Measurements from ENCODE around the gene LIX1.

DNA sequence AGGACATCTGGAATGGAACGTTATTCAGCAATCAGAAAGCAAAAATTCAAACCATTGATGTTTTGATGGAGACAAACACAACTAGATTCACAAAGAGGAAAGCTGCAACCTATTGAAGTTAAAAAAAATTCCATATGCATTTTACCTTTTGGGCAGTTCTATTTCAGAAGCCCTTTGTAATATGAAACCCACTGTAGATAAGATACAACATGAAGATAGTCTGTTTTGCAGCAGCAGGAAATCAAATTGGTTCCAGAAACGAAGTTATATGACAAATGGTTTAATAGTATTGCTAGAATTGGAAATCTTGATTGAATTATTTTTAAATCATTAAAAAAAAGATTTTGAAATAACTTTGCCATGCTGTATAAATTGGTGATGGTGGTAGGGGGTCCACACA lies 872 bp downstream of the LIX1 start:
- TF ChIP-seq ZNF707 (tag by site-specific recombination; IDR thresholded peaks at IDR 0.05) = no peak
- TF ChIP-seq CTCF (tag by site-specific recombination; IDR thresholded peaks at IDR 0.05) = no peak
- TF ChIP-seq OSR2 (tag by site-specific recombination; IDR thresholded peaks at IDR 0.05) = no peak
- TF ChIP-seq GLI2 (tag by site-specific recombination; IDR thresholded peaks at IDR 0.05; ENCODE audit: borderline replicate concordance, low read depth) = no peak
- TF ChIP-seq ZNF133 (tag by site-specific recombination; IDR thresholded peaks at IDR 0.05) = no peak
- no peak for TF ChIP-seq ZNF274 (IDR thresholded peaks at IDR 0.05; ENCODE audit: low read length)
- no peak for TF ChIP-seq ZNF274 (tag by site-specific recombination; IDR thresholded peaks at IDR 0.05; ENCODE audit: borderline replicate concordance)
- no peak for TF ChIP-seq TRIM28 (IDR thresholded peaks at IDR 0.05; ENCODE audit: borderline replicate concordance, low read length)
- TF ChIP-seq ZNF548 (tag by site-specific recombination; IDR thresholded peaks at IDR 0.05) = no peak
- TF ChIP-seq SCRT2 (tag by site-specific recombination; IDR thresholded peaks at IDR 0.05) = no peak
- TF ChIP-seq ZNF280D (tag by site-specific recombination; IDR thresholded peaks at IDR 0.05) = no peak
- TF ChIP-seq ZNF776 (tag by site-specific recombination; IDR thresholded peaks at IDR 0.05; ENCODE audit: borderline replicate concordance) = no peak
- TF ChIP-seq, protein P1, sequence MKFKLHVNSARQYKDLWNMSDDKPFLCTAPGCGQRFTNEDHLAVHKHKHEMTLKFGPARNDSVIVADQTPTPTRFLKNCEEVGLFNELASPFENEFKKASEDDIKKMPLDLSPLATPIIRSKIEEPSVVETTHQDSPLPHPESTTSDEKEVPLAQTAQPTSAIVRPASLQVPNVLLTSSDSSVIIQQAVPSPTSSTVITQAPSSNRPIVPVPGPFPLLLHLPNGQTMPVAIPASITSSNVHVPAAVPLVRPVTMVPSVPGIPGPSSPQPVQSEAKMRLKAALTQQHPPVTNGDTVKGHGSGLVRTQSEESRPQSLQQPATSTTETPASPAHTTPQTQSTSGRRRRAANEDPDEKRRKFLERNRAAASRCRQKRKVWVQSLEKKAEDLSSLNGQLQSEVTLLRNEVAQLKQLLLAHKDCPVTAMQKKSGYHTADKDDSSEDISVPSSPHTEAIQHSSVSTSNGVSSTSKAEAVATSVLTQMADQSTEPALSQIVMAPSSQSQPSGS (tag by site-specific recombination; IDR thresholded peaks at IDR 0.05; ENCODE audit: low read depth) = no peak
